DMS153 treated with DMSO at 0.1 percent for 48 hours (cell line): ENCODE results near the gene GRN.
A peak's percentile ranks its signal among the peaks of the same experiment; 100 is the strongest.
"Not testable (repeated sequence)": the region's sequence is repeated elsewhere in the genome, so short reads cannot be mapped to it uniquely, and the experiment has no call there.

Experiments
- DNase-seq: peaks from one replicate; lab custom pipeline; 2025; ENCODE audit not compliant: unreplicated experiment; lab: John Stamatoyannopoulos, UW

The GRN gene

DNA sequence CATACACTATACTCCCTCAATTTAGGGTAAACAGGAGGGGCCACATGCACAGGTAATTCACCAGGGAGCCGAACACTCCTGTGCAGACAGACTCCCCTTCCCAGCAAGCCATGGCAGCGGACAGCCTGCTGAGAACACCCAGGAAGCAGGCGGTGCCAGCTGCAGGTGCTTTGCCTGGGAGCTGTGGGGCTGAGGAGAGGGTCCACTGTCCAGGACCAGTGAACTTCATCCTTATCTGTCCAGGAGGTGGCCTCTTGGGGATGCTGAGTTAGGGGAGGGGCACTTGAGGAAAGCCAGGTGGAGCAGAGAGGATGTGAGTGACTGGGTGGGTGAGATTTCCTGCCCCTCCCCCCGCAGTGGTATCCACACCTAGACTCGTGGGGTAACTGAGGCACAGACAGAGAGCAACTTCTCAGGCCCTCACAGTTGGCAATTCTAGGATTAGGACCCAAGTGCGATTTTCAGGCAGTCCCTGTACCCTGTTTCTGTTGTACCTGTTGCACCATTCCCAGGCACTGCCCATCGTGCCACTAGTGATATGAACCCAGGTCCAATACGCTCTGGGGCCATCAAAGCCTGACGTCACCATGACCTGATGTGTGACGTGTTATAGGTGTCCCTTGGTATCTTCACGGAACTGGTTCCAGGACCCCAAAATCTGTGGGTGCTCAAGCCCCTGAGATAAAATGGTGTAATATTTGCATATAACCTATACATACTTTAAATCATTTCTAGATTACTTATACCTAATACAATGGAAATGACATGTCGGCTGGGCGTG is 1.2 kb downstream of the GRN start:
- DNase-seq = no peak

GRCh38 chr17:44347206-44348055 is 2.3 kb downstream of the GRN start:
- DNase-seq = not testable (repeated sequence)

DNA sequence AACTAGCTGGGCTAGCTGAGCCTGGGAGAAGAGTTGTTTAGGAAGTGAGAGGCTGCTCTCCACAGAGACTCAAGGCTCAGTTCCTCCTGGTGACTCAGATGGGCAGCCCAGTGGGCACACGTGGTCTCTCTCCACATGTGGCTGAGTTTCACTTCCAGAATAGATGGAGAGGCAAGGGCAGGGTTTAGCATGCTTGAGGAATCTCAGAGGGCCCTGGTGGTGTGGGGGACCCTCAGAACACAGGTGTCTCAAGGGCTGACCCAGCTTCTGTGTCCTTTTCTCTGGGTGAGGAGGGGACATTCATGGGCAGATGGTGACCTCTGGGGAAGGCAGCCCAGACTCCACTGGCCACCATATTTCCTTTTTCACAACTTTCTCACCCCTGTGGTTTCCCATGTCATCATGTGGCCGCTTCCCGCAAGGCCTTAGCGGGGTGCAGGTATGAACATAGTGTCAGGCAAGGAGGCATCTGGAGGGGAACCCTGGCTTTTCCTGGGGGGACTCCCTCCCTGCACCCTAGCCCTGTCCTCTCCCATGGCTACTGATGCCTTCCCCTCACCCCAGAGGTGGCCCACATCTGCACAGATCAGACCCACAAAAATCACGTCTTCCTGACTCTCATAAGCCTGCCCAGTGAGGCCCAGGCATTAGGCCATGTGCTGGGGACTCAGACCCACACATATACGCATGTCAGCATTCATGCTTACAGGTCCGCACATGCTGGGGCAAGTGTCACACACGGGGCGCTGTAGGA is 3.3 kb downstream of the GRN start:
- no peak for DNase-seq

- no peak for DNase-seq
Observed at GRCh38 chr17:44348988-44349364, 3.9 kb downstream of the GRN start.

GRCh38 chr17:44349553-44350070 is 4.5 kb downstream of the GRN start:
- DNase-seq = no peak

- DNase-seq = peak; percentile 28
Observed at GRCh38 chr17:44350733-44351226, 5.7 kb downstream of the GRN start.

GRCh38 chr17:44351464-44351863 is 6.4 kb downstream of the GRN start:
- no peak for DNase-seq

- no peak for DNase-seq
Observed at GRCh38 chr17:44351961-44352827, 7.1 kb downstream of the GRN start.

DNA sequence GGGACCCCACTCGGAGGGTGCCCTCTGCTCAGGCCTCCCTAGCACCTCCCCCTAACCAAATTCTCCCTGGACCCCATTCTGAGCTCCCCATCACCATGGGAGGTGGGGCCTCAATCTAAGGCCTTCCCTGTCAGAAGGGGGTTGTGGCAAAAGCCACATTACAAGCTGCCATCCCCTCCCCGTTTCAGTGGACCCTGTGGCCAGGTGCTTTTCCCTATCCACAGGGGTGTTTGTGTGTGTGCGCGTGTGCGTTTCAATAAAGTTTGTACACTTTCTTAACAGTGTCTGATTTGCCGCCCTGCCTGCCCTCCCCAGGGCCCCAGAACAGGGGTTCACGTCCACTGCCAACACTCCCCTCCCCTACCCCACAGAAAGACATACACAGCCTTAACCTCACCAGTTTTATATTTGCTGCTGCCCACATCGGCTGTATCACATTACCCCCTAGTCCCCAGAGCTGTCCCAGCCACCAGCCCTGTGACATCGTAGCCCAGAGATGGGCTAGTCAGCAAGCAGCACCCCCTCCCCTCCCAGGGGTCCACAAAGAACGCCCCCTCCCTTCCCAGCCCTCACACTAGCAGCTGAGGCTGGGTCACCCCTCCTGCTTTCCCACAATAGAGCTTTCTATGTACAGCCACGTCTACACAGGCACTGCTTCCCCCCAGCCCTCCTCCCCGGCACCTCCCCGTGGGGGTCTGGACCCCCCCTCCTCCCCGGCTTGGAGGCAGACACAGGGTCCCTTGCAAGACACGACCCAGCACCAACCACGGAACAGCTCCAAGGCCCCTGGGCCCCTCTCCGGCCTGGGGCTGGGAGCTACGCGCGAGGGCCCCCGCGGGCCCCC is 7.9 kb downstream of the GRN start:
- no peak for DNase-seq

GRCh38 chr17:44353672-44354331 is 8.7 kb downstream of the GRN start:
- DNase-seq = no peak

GRCh38 chr17:44354582-44355561 is 9.8 kb downstream of the GRN start:
- DNase-seq = no peak

GRCh38 chr17:44355642-44356099 is 10.6 kb downstream of the GRN start:
- DNase-seq = no peak

GRCh38 chr17:44356241-44356640 is 11.1 kb downstream of the GRN start:
- DNase-seq = no peak

- no peak for DNase-seq
Observed at GRCh38 chr17:44358066-44358465, 13.0 kb downstream of the GRN start.

DNA sequence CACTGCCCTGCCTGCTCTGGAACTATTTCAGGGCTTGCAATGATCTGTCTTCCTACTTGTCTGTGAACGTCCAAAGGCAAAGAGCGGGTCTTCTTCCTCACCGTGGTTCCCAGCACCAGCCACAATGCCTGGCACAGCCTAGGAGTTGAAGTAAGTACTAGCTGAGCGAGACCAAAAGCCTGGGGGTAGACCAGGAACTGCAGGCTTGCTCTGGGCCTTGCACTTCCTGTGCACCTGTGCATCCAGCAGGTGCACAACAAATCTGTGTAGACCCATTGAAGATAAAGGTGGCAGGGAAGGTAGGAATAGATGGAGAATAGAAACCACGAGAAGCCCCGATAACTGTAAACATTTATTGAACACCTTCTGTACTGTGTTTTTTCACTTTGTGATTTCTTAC is 13.9 kb downstream of the GRN start:
- DNase-seq = no peak

DNA sequence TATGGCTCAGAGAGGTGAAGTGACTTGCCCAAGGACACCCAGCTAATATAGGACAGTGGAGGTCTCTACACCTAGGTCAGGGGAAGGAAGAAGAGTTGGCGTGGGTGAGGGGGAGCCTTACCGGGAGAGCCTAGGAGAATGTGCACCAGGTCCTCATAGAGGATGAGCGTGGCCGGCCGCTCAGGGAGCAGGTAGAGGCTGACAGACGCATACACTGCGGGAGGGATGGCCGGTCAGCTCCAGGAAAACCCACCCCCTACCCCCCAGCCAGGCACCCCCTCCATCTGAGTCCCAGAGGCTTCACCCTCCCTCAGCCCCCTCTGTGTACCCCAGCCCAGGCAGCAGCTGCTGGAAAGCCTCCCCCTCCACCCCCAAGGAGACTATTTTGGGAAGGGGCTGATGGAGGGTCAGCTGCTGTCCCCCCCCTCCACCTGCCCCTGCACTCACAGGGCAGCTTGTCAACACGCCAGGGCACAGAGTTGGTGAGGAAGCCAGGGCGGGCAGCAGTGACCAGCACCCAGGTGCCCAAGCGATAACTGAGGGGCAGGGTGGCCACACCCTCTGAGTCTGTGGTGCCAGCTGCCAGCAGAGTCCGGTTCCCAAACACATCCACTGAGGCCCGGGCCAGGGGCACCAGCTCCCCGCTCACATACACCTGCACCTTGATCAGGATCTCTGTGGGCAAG is 14.5 kb downstream of the GRN start:
- no peak for DNase-seq

- no peak for DNase-seq
Observed at GRCh38 chr17:44360144-44360533, 15.0 kb downstream of the GRN start.
